Skeletal muscle tissue (tissue), 4 donors: ENCODE data around the gene DTD1. TPM values are rescaled to one million over a fixed set of nuclear protein-coding genes. Genes with fewer than 3 reads are reported as not detected.

Source experiments
- H3K27ac ChIP-seq: one replicate; pipeline ENCODE4 v1.7.0; 2013; ENCODE audit warnings: mild to moderate bottlenecking, low read depth, low read length, inconsistent platforms
- H3K27me3 ChIP-seq, 3 donors: one replicate each; pipeline ENCODE4 v1.7.0; 2013; ENCODE audit warnings: low read length in 3 of 3; ENCODE audit not compliant: control insufficient read depth in 3 of 3, insufficient read depth in 3 of 3
- H3K36me3 ChIP-seq, 3 donors: one replicate each; pipeline ENCODE4 v1.7.0; 2013; ENCODE audit warnings: low read length in 3 of 3; ENCODE audit not compliant: control insufficient read depth in 3 of 3, insufficient read depth in 3 of 3
- H3K4me1 ChIP-seq, 3 donors: one replicate each; pipeline ENCODE4 v1.7.0; 2013; ENCODE audit warnings: low read length in 3 of 3, mild to moderate bottlenecking in 3 of 3; ENCODE audit not compliant: control insufficient read depth in 3 of 3, insufficient read depth in 3 of 3
- H3K4me3 ChIP-seq, 3 donors: one replicate each; pipeline ENCODE4 v1.7.0; 2013; ENCODE audit warnings: low read length in 3 of 3
- H3K9ac ChIP-seq, 3 donors: one replicate each; pipeline ENCODE4 v1.7.0; 2013; ENCODE audit warnings: low read length in 3 of 3, mild to moderate bottlenecking in 3 of 3, moderate library complexity in 2 of 3, low read depth in 1 of 3
- H3K9me3 ChIP-seq, 3 donors: one replicate each; pipeline ENCODE4 v1.7.0; 2013; ENCODE audit warnings: low read length in 3 of 3; ENCODE audit not compliant: control insufficient read depth in 3 of 3
- total RNA-seq: library from RNA; depleted of rRNA; stranded (reverse); fragments of >200 nt; gene quantifications from one replicate; pipeline ENCODE4 v1.2.3, GENCODE V29; 2014
- donor health status: Osteomylitis.

The DTD1 gene
- total RNA-seq, 1 donor from 2014 or later: 21.4 TPM

DNA sequence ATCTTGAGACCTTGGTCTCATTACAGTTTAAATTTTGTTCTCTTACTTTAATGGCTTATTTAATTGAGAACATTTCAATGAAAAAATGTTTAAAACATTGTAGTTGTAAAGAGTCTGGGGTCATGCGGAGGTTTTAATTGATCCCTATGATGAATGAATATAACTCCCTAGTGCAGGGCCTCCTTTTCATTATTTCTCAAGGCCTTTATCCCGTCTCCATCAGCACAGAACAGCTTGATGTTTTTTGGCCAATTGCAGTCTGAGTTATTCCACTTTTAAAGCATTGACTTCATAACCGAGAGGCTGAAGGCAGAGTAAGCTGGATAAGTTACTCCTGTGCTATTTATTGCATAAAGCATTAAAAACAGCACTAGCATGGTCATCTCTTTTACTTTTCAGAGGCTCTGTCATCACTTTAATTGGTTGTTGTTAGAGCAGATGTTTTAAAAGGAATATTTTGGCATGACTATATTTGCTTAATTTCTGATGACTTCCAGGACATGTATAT is 83.4 kb downstream of the DTD1 start:
- H3K27me3 ChIP-seq: no peaks in the 10 kb centered on the region
- H3K27ac ChIP-seq: no peak overlapping the region
- H3K36me3 ChIP-seq: no peaks in the 10 kb centered on the region
- H3K4me3 ChIP-seq: no peak overlapping the region
- no peak overlapping the region for H3K9ac ChIP-seq
- H3K4me1 ChIP-seq: no peaks in the 10 kb centered on the region
- H3K9me3 ChIP-seq: no peaks in the 10 kb centered on the region

DNA sequence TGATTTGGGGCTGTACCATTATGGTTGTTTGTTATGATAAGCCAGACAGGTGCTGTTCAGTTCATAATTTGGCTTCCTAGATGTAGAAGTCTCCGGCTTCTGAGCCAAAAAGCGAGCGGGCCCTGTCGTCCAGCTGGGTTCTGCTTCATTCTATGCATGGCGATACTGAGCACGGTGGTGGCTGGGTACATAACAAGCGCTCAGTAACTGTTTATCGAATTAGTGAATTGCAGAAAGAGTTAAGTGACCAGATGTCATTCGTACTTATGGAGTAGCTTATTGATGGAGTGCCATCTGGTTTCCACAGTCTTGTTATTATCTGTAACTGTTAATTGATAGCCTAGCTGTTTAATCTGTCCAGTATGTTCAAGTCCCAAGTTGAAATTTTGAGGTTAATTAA is 85.0 kb downstream of the DTD1 start:
- H3K36me3 ChIP-seq: no peaks in the 10 kb centered on the region
- no peaks in the 10 kb centered on the region for H3K27me3 ChIP-seq
- no peaks in the 10 kb centered on the region for H3K4me1 ChIP-seq
- no peaks in the 10 kb centered on the region for H3K9me3 ChIP-seq
- H3K9ac ChIP-seq: no peak overlapping the region
- H3K27ac ChIP-seq: no peak overlapping the region
- H3K4me3 ChIP-seq: no peak overlapping the region

DNA sequence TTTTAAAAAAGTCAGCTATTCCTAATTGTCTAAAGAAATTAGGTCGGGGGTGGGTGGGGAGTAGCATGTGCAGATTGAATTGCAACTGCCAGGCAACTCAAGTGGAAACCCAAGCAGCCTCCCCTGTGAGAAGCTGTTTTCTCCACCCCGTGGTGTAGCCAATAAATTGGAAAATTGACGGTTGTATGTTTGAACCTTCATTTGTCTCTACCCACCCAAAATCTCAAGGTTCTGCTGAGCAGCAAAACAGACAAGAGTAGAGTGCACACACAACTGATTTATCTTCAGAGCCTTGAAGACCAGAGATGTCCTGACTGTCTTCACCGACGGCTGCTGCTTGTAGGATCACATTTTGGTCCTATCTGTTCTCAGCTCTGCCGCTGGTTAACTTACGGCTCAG is 88.5 kb downstream of the DTD1 start:
- H3K9ac ChIP-seq: no peak overlapping the region
- no peaks in the 10 kb centered on the region for H3K9me3 ChIP-seq
- no peak overlapping the region for H3K27ac ChIP-seq
- H3K36me3 ChIP-seq: no peaks in the 10 kb centered on the region
- no peaks in the 10 kb centered on the region for H3K4me1 ChIP-seq
- H3K27me3 ChIP-seq: no peaks in the 10 kb centered on the region
- no peak overlapping the region for H3K4me3 ChIP-seq

DNA sequence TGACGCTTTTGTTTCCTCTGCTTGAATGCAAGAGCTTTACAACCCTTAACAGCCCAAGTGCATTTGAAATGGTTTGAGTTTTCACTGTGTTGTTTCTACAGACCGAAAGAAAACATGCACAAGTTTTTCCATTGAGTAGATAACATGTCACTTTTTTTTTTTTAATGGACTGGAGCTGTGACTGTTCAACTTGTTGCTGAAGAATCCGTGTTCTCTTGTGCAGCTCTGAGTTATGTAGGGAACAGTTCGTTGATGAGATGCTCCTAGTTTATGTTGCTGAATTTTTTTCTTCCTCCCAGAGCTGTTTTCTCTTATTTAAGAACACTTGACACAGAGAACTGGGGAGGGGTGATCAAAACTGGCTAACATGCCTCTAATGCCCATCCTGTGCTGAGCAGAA is 89.3 kb downstream of the DTD1 start:
- no peak overlapping the region for H3K9ac ChIP-seq
- no peaks in the 10 kb centered on the region for H3K9me3 ChIP-seq
- no peaks in the 10 kb centered on the region for H3K4me1 ChIP-seq
- no peak overlapping the region for H3K4me3 ChIP-seq
- H3K27me3 ChIP-seq: no peaks in the 10 kb centered on the region
- no peak overlapping the region for H3K27ac ChIP-seq
- no peaks in the 10 kb centered on the region for H3K36me3 ChIP-seq

DNA sequence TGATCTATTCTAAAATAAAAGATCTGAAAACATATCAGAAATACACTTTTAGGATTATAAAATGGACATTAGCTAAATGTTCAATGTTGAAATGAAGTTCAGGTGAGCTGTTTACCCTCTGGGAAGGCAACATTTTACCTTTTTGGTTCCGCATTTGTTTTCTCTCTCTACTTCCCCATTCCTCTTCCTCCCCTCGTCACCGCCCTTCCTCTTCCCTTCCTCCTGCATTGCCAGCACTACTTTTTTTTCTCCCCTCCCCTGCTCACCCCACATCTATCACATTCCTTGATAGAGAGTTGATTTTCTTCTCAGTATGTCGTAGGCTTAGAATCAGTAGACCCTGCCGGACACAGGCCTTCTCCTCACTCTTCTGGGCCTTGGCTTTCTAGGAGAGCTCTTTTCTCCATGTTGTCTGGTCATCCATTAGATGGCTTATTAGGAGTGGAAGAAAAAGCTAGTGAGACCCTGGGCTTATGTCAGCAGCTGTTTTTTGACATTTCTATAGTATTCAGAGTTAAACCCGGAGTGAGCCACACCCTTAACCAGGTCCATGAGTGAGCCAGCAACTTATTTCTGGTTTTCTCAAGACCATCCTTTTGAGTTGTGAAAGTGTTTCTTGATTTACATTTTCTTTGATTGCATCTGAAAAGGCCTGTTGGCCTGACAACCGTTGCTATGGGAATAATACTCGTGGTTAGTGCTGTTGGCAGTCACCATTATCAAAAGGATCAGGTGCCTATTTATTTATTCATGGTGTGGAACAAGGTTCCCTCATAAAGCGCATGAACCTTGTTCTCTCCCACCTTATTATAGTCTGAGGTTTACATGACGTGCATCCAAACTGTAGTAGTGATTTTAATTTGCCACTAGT is 90.9 kb downstream of the DTD1 start:
- H3K4me1 ChIP-seq: no peaks in the 10 kb centered on the region
- H3K4me3 ChIP-seq: no peak overlapping the region
- H3K9ac ChIP-seq: no peak overlapping the region
- no peaks in the 10 kb centered on the region for H3K9me3 ChIP-seq
- no peaks in the 10 kb centered on the region for H3K27me3 ChIP-seq
- H3K27ac ChIP-seq: no peak overlapping the region
- H3K36me3 ChIP-seq: no peaks in the 10 kb centered on the region

DNA sequence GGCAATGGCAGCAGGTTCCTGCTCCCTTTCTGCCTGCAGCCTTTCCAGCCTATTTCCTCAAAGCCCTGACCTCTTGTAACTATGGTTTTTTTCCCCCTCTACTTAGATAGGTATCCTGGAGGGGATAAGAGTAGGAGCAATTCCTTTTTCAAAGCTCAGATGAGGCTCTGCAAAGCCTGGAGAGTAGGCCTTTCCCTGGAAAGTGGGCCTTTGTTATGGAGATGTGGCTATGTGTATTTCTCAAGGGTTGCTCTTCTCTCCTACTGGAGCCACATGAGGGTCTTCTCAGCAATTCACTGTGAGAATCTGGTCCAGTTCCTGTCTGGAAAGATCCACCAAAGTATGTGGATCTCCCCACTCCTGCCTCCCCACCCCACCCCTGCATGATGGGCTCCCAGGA is 96.0 kb downstream of the DTD1 start:
- Histone ChIP-seq H3K4me1 (no peaks in the 10 kb centered on the region), H3K36me3 (no peaks in the 10 kb centered on the region), H3K27me3 (no peaks in the 10 kb centered on the region), H3K4me3 (no peak overlapping the region), H3K9ac (no peak overlapping the region), H3K27ac (no peak overlapping the region), H3K9me3 (no peaks in the 10 kb centered on the region)

DNA sequence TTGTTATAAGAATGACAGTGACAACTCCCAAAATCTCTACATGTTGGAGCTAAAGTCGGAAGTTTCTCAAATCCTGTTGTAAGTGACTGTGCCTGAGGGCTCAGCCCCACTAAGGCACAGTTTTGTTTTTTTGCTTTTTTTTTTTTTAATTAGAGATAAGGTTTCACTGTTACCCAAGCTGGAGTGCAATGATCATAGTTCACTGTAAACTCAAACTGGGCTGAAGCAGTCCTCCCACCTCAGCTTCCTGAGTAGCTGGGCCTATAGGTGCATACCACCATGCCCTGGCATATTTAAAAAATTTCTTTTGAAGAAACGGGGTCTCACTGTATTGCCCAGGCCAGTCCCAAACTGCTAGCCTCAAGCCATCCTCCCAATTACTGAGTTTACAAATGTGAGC is 96.9 kb downstream of the DTD1 start:
- H3K9ac ChIP-seq: no peak overlapping the region
- no peaks in the 10 kb centered on the region for H3K27me3 ChIP-seq
- no peaks in the 10 kb centered on the region for H3K9me3 ChIP-seq
- H3K36me3 ChIP-seq: no peaks in the 10 kb centered on the region
- H3K4me3 ChIP-seq: no peak overlapping the region
- no peaks in the 10 kb centered on the region for H3K4me1 ChIP-seq
- no peak overlapping the region for H3K27ac ChIP-seq

DNA sequence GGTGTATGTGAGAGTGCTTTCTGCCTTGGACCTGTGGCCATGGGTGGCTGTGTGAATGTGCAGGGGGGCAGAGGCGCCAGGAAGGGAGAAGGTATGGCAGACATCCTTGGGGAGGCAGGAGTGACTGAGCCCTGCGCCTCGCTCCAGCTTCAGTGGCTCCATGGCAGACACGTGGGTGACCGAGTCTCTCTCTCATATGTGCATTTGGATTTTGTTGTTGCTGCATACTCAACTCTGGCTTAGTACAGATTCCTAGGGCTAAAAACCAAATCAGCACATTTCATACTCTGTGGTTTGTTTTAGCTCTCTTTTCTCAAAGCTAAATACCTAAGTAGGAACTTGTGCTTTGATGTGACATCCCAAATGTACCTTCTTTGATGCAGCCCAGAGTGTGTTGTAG is 97.6 kb downstream of the DTD1 start:
- Histone ChIP-seq H3K4me3 (no peak overlapping the region), H3K9ac (no peak overlapping the region), H3K36me3 (no peaks in the 10 kb centered on the region), H3K27me3 (no peaks in the 10 kb centered on the region), H3K27ac (no peak overlapping the region), H3K4me1 (no peaks in the 10 kb centered on the region), H3K9me3 (no peaks in the 10 kb centered on the region)

DNA sequence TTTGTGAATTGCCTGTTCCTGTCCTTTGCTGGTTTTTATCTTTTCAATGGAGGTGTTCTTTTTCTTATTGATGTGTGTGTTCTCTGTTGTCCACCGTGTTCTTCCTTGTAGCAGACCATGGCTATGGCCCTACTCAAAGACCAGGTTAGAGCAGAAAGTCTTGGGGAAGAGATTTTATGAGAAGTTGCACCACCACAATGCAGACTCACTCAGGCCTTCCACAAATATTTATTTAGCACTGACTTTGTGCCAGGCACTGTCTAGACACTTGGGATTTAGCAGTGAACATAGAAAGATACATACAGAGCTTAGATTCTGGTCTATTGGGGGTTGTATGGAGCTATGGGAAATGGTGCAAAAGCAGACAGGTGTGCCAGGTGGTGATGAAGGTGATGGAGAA is 98.8 kb downstream of the DTD1 start:
- H3K27ac ChIP-seq: no peak overlapping the region
- H3K27me3 ChIP-seq: no peaks in the 10 kb centered on the region
- H3K4me3 ChIP-seq: no peak overlapping the region
- H3K36me3 ChIP-seq: no peaks in the 10 kb centered on the region
- H3K9me3 ChIP-seq: no peaks in the 10 kb centered on the region
- no peak overlapping the region for H3K9ac ChIP-seq
- H3K4me1 ChIP-seq: no peaks in the 10 kb centered on the region

DNA sequence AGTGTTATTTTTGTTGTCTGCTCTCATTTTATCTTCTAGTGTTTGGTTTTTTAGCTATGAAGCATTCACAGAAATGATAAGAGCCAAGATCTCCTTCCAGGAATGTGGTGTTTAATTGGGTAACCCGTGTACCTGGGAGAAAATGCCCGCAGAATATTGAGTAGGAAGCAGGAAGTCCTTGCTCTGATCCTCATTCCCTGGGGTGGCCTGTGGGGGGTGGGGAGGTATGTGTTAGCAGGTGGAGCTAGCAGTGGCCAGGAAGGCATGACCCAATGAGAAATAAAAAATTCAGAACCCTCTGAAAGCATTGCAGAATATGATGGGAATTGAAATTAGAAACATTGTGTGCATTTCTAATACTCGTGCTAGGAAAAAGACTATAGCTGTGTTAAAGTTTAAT is 100.8 kb downstream of the DTD1 start:
- Histone ChIP-seq H3K4me3 (no peak overlapping the region), H3K9ac (no peak overlapping the region), H3K4me1 (no peaks in the 10 kb centered on the region), H3K9me3 (no peaks in the 10 kb centered on the region), H3K27me3 (no peaks in the 10 kb centered on the region), H3K36me3 (no peaks in the 10 kb centered on the region), H3K27ac (no peak overlapping the region)
